ENCODE measurements around the gene HRC.
"Not testable (repeated sequence)": the region's sequence is repeated elsewhere in the genome, so short reads cannot be mapped to it uniquely, and the experiment has no call there.

The HRC gene

GRCh38 chr19:49190781-49191180 lies 35.6 kb upstream of the HRC start:
- H3K4me3 ChIP-seq (ENCODE audit: low read length): no peak overlapping the region
- no peak for DNase-seq (ENCODE audit: low read depth)
- no peak for TF ChIP-seq CTCF (conservative IDR thresholded peaks at IDR 0.05; ENCODE audit: low read length)

- TF ChIP-seq CTCF (conservative IDR thresholded peaks at IDR 0.05; ENCODE audit: low read length): no peak
- no peak for DNase-seq (ENCODE audit: low read depth)
- no peak overlapping the region for H3K4me3 ChIP-seq (ENCODE audit: low read length)
Observed at GRCh38 chr19:49189259-49189658, 34.1 kb upstream of the HRC start.

GRCh38 chr19:49188626-49189200 lies 33.5 kb upstream of the HRC start:
- no peak for TF ChIP-seq CTCF (conservative IDR thresholded peaks at IDR 0.05; ENCODE audit: low read length)
- DNase-seq (ENCODE audit: low read depth): no peak
- no peak overlapping the region for H3K4me3 ChIP-seq (ENCODE audit: low read length)

- H3K4me3 ChIP-seq (ENCODE audit: low read length): no peak overlapping the region
- no peak for TF ChIP-seq CTCF (conservative IDR thresholded peaks at IDR 0.05; ENCODE audit: low read length)
- no peak for DNase-seq (ENCODE audit: low read depth)
Observed at GRCh38 chr19:49186108-49186507, 30.9 kb upstream of the HRC start.

- DNase-seq (ENCODE audit: low read depth): no peak
- no peak for TF ChIP-seq CTCF (conservative IDR thresholded peaks at IDR 0.05; ENCODE audit: low read length)
Observed at GRCh38 chr19:49182848-49183375, 27.7 kb upstream of the HRC start.

GRCh38 chr19:49182010-49182847 lies 27.0 kb upstream of the HRC start:
- DNase-seq (ENCODE audit: low read depth); H3K4me3 ChIP-seq (ENCODE audit: low read length): not testable (repeated sequence)

More at GRCh38 chr19:49182848-49183375, 27.7 kb upstream of the HRC start:
- H3K4me3 ChIP-seq (ENCODE audit: low read length): no peak overlapping the region

- DNase-seq (ENCODE audit: low read depth): no peak
- no peak for TF ChIP-seq CTCF (conservative IDR thresholded peaks at IDR 0.05; ENCODE audit: low read length)
- no peak overlapping the region for H3K4me3 ChIP-seq (ENCODE audit: low read length)
Observed at GRCh38 chr19:49180659-49181058, 25.5 kb upstream of the HRC start.
